Measurements from ENCODE around the gene ZBTB7C.
"Not testable (repeated sequence)": the region's sequence is repeated elsewhere in the genome, so short reads cannot be mapped to it uniquely, and the experiment has no call there.

Gene ZBTB7C

DNA sequence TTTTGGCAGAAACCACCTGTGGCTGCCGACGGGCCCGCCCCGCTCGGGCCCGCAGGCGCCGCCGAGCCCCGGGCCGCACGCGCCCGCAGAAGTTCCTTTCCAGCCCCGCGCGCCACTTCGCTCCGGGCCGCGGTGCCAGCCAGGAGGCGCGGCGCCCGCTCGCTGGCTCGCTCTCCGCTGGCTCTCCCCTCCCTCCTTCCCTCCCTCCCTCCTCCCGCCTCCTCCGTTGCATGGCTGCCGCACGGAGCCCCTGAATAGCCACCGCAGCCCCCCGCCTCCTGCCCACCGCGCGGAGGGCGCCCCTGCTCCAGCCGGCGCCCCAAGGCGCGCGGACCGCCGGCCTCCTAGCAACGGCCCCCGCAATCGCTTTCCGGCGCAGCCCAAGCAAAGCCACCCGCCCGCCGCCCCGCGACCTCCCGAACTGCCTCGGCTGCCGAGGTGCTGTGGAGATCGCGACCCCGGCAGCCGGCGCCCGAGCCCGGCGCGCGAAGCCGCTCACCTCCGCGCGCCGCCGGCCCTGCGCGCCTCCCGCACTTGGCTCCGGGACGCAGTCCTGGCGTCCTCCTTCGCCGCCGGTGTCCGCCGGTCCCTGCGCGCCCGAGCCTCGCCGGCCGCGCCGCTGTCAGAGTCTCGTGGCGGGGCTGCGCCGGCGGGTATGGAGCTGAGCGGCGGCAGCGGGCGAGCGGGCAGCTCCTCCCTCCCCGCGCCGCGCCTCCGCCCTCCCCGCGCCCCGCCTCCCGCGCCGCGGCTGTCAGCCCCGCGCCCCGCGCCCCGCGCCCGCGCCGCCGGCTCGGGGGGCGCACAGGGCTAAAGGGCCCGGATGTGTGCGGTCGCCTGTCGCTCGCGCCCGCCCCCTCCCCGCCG is at the start of gene ZBTB7C:
TSS of gene ZBTB7C (minus strand) at position 657 of the 864 bp plus-strand sequence.
- DNase-seq (ENCODE audit: extremely low read depth in 1 of 2, low read depth in 1 of 2), result no peak

DNA sequence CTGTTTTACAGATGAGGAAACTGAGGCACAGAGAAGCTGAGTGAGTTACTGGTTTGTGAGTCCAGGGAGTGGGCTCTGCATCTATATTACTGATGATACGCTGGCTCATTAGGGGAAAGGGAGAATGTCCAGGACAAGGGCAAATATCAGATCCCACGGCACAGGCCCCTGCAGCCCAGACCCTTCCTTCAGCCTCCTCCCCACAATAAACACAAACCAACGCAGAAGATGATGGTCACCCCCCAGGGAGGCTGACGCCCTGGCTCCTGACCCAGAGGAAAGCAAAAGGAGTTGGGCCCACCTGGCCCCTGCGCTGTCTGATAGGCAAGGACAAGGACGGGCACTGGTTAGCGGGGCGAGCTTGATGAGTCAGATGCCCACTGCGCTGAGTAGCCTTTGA is 47.7 kb upstream of the ZBTB7C start:
- no peak for DNase-seq (ENCODE audit: extremely low read depth in 1 of 2, low read depth in 1 of 2)

DNA sequence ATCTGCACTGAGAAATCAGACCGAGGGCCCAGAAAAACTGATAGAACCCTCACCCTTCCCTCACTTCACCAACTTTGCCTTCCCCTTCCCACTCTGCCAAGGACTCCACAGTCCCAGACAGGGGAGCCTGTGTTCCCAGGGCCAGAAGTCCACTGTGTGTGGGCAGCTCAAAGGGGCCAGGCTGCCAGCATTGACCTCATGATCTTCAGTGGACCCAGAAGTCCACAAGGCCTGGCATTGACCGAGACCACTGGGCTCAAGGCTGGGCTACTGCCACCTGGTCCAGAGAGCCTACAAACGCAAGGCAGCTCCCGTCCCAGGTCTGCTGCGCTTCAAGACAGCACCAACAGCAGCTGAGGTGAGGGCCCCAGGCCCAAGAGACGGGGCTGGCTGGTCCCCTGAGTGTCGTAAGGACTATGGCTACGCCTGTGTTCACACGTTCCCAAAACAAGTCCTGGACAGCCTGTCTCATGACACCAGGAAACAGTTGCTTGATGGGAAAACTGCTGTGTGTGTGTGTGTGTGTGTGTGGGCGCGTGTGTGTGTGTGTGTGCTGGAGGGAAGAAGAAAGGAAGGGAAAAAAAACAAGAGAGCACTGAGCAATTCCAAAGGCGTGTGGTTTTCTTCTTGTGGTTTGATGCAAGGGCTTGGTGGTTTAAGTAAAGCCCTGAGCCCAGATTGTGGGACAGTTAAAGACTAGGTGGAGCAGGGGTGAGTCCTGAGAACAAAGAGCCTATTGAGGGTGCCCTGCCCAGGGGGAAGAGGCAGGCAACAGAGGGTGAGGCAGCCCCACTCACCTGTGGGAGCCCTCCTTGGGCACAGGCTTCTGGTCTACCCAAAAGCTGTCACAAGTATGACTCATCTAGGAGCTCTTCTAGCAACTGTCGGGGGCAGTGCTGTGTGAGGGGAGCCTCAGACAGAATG is 46.6 kb upstream of the ZBTB7C start:
- peak; percentile 8 to 49 for DNase-seq (ENCODE audit: extremely low read depth in 1 of 2, low read depth in 1 of 2)

DNA sequence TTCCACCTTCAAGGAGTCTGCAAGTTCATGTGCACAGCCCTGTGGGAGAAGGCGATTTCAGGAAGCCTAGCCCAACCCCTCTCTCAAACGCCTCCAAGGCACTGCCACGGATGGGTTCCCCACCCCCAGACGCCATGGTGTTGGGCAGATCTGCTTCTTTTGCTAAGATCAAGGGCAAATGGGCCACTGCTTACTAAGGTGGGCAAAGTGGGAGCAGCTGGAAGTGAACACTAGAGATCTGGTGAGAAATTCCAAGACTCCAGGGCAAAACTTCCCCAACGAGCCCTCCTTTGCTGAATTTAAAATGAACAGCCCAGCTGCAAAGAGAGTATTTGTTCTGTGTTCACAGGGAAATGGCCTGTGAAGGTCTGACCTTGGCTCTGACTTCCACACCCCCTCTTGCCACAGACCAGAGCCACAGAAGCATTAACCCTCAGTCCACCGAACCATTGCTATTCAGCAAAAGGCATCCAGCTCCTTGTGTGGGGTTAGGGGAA is 45.1 kb upstream of the ZBTB7C start:
- no peak for DNase-seq (ENCODE audit: extremely low read depth in 1 of 2, low read depth in 1 of 2)

DNA sequence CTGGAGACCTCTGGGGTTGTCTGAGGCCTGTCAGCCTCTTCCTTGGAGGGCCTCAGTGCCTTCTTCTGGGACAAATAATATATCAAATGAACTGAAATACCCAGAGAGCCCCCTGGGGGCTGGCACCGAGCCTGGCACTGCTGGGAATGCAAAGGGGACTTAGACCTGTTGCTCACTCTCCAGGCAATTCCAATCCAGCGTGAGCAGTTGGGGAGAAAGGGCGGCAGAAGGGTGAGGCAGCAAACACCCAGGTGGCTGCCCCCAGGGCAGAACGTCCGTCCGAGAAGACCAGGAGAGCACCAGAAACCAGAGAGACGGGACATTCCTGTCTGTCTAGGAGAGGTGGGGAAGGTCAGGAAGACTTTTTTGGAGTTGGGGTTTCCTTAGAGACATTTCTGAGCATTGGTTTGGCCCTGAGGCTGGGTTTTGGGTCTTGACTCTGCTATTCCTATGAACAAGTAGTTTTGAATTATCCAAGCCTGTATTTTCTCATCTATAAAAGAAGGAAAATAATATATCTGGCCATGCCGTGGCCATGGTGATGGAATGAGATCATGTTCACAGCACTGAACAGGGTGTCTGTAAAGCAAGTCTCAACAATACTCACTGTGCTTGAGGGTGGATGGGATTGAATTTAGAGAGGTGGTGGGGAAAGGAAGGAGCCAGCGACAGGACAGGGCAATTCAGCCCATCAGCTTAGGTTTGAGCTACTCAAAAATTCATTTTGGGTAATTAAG is 44.3 kb upstream of the ZBTB7C start:
- no peak for DNase-seq (ENCODE audit: extremely low read depth in 1 of 2, low read depth in 1 of 2)

DNA sequence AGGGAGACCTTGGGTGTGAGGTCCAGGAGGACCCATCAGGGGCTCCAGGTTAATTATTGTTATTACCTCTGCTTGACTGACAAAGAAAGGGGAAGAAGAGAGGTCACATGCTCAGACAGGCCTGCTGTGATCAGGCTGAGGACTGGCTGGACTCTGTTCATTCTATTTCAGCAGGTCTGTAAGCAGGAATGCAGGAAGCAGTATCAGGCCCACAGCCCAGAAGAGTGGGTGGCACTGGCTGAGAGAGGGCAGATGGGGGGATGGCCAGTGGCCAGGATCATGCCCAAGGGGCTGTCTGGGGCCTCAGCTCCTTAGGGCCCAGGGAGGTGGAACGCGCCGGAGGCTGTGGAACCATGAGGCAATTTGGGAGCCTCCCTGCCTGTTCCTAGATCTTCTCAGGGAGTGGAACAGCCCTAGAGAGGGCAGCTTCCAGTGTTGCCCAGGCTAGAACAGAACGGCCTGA is 43.7 kb upstream of the ZBTB7C start:
- DNase-seq (ENCODE audit: extremely low read depth in 1 of 2, low read depth in 1 of 2), result no peak

DNA sequence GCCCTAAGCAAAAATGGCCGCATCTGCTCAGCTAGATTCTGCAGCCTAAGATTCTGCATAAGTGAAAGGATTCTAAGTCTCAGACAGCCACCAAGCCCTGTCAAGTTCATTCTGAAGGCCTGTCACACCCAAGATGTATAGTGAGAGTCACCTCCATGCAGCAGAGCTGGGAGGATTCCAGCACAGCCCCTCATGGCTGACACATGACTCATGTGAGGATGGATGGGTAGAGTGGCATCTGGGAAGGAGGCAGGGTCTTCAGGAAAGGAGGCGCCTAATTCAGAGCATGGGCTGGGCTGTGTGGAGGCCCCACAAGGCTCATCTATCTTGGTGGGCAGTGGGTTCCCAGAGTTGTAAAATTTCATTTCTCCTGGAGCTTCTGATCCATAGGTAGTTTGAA is 41.5 kb upstream of the ZBTB7C start:
- DNase-seq (ENCODE audit: extremely low read depth in 1 of 2, low read depth in 1 of 2), result no peak

DNA sequence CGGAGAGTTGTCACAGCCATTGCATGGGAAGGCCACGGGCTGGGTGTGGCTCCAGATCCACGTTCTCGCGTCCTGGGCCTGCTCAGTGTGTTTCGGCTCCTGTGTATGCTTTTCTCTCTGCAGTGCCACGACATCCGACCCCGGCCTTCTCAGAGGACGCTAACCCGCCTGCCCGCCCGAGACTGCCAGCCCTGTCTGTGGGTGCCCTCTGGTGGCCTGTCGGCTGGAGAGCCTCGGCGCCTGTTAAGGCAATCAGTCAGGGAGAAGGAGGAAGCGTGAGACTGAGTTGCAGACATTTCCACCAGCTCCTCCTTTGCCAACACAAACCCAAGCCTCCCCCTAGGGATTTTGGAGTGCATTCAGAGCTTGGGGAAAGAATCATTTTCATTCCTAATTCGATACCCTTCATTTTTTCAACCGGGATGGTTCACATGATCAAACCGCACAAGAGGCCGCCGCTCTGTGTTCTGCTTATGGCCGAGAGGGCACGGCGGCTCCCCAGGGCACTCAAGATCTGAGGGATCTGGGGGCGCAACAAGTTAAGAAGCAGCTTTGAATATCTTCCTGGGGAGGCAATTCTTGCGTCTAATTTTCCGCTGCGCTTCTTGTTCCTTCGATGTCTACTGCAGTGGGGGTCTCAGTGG is 37.5 kb upstream of the ZBTB7C start:
- peak; percentile 45 to 56 for DNase-seq (ENCODE audit: extremely low read depth in 1 of 2, low read depth in 1 of 2)

DNA sequence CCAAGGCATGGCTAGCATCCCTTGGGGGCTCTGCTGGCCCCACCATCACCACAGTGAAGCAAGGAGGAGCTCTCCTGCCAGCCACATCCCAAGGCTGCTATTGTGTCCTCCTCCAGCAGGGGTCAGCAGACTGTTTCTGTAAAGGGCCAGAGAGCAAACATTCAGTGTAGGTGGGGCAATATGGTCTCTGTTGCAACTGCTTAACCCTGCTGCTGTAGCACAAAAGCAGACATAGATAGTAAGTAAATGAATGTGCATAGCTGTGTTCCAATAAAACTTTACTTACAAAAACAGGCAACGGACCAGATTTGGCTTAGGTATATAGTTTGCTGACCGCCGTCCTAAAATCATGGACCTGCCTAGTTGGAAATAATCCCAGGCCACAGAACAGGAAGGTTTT is 36.4 kb upstream of the ZBTB7C start:
- peak; percentile 47 to 57 for DNase-seq (ENCODE audit: extremely low read depth in 1 of 2, low read depth in 1 of 2)

DNA sequence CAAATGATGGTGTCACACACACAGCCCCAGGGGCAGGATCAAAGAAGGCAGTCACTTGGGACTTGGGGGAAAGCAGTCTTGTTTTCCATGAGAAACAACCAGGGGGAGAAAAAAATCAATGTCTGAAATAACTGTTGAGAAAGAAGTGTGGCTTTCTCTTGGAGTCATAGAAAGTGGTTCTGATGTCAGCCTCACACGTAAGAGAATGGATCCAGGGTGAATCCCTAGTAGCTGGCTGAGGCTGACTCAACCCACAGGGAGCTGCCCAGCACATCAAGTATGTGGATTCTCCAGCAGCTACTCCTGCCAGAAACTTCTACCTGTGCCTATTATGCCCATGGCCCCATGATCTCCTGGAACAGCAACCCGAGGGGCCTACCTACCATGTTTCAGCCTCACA is 33.6 kb upstream of the ZBTB7C start:
- no peak for DNase-seq (ENCODE audit: extremely low read depth in 1 of 2, low read depth in 1 of 2)

DNA sequence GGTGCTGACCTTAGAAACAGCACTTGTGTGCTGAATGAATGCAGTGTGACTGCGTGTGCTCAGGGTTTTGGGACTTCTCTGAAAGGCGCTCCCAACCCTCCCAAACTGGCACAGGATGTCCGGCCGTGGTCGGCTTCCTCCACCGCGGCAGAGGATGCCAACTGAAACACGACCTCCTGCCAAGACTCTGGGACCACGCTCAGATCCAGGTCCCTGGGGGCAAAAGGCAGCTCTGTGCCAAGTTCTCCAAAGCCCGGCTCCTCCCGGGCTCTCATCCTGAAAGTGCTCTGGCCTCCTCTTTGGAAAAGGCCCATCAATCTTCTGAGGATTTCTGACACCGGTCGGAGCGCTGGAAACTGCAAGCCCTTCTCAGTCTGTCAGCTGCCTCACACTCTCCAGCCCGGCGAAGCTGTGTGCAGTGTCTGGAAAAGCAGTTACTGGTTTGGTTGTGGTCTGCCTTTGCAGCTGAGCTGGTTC is 32.3 kb upstream of the ZBTB7C start:
- no peak for DNase-seq (ENCODE audit: extremely low read depth in 1 of 2, low read depth in 1 of 2)

DNA sequence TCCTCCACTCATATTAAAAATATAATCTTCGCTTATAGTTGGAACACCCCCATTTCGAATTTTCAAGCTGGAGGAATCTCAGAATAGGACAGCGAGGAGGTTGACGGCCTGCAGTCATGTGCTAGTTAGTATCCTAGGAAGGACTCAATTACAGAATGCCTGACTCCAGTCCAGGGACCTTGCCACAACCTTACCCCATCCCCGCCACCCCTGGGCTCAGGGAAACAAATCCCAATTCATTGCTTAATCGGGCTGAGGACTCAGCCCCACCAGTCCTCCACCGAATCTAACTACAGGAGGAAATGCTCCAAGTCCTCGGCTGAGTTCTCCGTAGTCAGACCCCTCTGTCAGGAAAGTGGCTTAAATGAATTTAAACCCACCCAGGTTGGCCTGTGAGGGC is 31.7 kb upstream of the ZBTB7C start:
- no peak for DNase-seq (ENCODE audit: extremely low read depth in 1 of 2, low read depth in 1 of 2)

DNA sequence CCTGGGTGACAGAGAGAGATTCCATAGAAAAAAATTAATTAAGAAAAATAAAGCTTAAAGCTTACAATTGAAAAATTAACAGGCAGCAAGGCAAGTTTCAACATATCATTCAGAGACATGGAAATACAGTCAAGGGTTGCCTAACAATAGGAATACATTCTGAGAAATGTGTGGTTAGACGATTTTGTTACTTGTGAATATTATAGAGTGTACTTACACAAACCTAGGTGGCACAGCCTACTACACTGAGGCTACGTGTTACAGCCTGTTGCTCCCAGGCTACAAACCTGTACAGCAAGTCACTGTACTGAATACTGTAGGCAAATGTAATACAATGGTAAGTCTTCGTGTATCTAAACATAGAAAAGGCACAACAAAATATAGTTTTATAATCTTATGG is 27.7 kb upstream of the ZBTB7C start:
- no peak for DNase-seq (ENCODE audit: extremely low read depth in 1 of 2, low read depth in 1 of 2)

DNA sequence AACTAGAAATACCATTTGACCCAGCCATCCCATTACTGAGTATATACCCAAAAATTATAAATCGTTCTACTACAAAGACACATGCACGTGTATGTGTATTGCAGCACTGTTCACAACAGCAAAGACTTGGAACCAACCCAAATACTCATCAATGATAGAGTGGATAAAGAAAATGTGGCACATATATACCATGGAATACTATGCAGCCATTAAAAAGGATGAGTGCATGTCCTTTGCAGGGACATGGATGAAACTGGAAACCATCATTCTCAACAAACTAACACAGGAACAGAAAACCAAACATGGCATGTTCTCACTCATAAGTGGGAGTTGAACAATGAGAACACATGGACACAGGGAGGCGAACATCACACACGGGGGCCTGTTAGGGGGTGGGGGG is 25.2 kb upstream of the ZBTB7C start:
- DNase-seq (ENCODE audit: extremely low read depth in 1 of 2, low read depth in 1 of 2), result not testable (repeated sequence)

DNA sequence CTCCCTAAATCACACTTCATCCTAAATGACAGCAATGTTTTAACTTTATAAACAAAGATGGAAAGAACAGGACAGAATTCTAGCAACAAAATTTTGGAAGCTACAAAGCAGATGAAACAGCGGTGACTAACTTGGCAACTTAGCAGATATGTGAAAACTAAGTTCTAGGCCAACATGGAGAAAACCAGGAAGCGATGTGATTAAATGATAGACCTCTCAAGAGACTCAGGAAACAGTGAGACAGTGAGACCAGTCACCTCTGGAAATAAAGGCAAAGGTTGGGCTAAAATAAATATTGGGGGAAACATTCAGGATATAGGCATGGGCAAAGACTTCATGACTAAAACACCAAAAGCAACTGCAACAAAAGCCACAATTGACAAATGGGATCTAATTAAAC is 24.4 kb upstream of the ZBTB7C start:
- no peak for DNase-seq (ENCODE audit: extremely low read depth in 1 of 2, low read depth in 1 of 2)

DNA sequence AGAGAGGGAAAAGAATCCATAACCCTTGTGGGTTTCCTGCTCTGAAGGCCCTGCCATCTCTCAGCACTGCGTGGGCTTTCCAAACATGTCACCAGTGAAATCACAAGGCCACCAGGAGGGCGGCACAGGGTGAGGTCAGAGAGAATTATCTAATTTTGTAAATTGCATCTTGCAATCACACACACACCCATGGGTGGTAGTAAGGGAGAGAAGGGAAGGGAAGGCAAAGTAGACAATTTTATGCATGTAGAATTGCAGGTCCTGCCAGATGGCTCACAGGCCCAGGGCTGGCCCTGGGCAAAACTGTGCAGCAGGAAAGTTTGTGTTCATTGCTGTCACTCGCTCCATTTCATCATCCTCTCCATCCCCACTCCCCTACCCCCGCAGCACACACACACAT is 21.0 kb upstream of the ZBTB7C start:
- no peak for DNase-seq (ENCODE audit: extremely low read depth in 1 of 2, low read depth in 1 of 2)

DNA sequence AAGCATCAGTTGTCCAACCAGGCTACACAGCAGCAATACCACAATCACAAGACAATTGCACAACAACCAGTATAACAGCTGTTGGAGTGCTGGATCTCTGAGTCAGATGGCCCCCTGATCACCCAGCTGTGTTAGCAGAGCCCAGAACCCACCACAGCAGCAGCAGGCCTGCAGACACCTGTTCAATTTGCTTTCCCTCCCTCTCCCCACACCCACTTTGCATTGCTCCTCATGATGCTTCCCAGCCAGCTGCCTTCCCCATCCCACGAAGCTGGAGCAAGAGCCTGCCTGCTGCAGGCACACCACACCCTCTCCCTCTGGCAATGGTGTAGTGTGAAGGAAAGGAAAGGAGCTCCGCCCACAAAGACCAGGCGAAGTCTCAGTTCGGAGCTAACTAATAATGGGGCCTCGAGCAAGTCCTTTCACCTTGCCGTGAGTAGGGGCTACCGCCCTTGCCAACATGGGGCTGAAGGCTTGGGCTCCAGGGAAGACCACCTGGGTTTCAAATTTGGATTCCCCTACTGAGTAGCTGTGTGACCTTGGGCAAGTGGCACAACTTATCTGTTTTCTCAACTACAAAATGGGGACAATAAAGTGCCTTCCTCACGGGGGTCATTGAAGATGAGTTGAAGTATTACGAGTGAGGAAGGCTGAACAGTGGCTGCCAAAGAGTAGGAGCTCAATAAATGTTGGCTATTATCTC is 19.4 kb upstream of the ZBTB7C start:
- DNase-seq (ENCODE audit: extremely low read depth in 1 of 2, low read depth in 1 of 2), result no peak

DNA sequence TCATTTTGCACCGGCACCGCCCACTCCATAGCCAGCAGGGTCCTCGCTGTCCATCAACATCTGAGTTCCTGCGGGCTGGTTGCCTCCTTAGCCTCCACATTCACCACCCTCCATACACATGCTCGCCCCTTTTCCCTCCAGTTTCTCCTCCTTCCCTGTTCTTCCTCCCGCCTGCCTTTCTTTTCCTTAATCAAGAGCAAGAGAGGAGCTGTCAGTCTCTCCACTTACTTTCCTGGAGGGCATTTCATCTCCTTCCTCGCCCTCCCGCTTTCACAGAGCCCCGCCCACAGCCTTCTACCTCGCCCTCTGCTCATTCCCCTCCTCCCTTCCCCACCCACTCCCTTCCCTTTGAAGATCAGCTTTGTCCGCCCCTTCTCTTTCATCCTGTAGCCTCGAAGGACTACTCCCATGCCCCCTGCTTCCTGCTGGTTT is 13.8 kb upstream of the ZBTB7C start:
- no peak for DNase-seq (ENCODE audit: extremely low read depth in 1 of 2, low read depth in 1 of 2)

DNA sequence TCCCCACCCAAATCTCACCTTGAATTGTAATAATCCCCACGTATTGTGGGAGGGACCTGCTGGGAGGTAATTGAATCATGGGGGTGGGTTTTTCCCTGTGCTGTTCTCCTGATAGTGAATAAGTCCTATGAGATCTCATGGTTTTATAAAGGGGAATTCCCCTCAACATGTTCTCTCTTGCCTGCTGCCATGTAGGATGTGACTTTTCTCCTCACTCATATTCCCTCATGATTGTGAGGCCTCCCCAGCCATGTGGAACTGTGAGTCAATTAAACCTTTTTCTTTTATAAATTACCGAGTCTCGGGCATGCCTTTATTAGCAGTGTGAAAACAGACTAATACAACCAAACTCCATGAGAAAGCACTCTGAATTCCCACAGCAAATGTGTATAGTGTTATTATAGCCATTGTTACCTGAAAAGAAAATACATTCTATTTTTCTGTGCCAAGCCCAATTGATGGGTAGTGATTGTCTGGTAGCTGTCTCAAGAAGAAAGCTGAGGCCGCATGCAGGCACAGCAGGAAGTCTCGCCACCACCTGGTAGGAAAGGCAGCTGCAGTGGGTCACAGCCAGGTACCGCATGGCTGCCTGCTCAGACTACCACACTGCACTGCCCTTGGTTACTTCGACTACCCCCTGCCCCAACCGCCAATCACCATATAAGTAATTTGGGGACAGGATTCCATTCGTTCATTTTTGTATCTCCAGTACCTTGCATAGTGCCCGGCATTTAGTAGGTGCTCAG is 10.3 kb upstream of the ZBTB7C start:
- no peak for DNase-seq (ENCODE audit: extremely low read depth in 1 of 2, low read depth in 1 of 2)

Measured in stimulated activated CD8-positive, alpha-beta memory T cell treated with anti-CD3 and anti-CD28 coated beads, Interleukin-7, amount 100 ng/mL, for 48 hours (primary cell).